Measurements from ENCODE around the gene UFD1.
"Not testable (repeated sequence)": the region's sequence is repeated elsewhere in the genome, so short reads cannot be mapped to it uniquely, and the experiment has no call there.

UFD1 gene

DNA sequence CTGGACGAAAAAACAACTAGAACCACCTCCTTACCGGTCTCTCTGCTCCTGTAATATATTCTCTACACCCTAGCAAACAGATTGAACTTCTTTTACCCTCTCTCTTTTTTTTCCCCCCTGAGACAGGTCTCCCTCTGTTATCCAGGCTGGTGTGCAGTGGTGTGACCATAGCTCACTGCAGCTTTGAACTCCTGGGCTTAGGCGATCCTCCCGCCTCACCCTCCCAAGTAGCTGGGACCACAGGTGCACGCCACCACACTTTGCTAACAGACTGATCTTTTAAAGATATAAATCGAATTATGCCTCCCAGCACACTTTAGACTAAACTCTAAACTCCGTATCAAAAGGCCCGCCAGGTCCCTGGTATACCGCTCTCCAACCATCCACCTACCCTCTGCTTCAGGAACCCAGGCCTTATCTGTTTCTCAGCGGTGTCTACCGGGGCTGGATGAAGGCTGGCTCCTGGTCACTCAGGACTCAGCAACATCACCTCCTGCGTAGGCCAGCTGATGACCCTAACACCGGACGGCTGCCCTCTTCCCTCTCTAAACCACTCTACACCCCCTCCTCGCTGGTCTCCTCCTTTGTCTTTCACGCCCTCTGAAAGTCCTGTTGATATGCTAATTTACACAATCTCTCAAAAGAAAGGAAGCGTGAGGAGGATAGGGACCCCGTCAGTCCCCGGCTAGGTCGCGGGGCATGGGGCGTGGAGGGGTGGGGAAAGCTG, 32.2 kb downstream of the UFD1 start:
- DNase-seq, result no peak

DNA sequence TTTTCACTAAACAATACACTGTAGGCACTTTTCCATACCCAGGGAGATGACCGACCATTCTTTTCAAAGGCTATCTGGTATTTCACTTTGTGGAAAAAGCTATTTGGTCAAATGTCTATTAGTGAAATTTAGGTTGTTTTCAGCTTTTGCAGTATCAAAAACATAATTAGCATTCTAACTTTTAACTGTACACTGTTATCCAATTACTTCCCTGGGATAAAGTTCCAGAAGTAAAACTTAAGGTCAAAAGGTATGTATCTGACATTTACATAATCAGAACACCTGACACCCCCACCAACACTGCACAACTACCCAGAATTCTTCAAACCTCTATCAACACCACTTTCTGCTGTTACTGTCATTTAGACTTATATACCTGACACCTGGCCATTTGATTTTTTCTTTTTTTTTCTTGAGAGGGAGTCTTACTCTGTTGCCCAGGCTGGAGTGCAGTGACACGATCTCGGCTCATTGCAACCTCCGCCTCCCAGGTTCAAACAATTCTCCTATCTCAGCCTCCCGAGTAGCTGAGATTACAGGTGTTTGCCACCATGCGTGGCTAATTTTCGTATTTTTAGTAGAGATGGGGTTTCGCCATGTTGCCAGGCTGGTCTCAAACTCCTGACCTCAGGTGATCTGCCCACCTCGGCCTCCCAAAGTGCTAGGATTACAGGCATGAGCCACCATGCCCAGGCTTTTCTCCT, 33.6 kb downstream of the UFD1 start:
- DNase-seq, result not testable (repeated sequence)

DNA sequence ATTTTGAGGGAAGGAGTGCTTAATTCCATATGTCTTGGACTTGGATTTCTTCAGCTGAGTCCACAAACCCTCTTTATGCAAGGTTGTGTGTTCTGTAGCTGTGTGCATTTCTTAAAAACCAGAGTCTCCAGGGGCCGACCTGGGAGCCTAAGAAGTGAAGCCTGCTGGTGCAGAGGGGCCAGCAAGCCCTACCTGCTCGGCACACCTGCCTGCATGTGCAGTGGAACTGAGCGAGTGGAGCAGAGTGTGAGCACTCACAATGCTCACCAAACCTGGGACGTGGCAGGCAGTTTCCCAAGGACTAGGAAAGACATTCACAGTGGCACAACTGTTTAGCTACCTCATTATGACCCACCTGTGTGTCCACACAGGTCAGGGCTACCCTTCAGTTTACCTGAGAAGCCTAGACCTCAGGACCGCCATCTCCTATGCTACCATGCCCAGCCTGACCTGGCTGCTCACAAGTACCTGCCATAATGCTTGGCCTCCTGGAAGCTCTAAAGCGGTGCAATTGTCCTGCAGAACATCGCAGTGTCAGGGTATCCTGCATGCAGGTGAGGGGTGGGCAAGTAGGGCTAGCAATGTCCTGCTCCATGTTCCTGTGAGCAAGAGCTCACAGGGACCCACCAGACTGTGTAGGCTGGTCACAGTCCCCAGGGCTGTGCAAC, 35.3 kb downstream of the UFD1 start:
- DNase-seq, result no peak

DNA sequence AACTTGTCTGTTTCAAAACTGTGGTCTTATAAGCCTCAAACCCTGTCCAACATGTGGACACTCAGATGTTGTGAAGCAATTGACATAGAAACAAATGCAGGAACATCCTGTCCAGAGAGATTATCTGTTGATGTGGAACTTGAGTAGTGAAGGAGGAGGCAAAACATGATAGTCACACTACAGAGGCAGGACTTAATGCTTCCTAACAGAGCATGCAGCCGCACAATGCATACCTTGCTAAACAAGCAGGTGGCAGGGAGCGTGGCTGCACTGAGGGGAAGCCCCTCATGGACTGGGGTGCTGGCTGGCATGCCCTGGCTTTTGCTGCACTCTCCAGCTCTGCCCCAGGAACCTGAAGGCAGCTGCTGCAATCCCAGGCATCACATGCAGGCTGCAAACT, 36.8 kb downstream of the UFD1 start:
- DNase-seq, result no peak

DNA sequence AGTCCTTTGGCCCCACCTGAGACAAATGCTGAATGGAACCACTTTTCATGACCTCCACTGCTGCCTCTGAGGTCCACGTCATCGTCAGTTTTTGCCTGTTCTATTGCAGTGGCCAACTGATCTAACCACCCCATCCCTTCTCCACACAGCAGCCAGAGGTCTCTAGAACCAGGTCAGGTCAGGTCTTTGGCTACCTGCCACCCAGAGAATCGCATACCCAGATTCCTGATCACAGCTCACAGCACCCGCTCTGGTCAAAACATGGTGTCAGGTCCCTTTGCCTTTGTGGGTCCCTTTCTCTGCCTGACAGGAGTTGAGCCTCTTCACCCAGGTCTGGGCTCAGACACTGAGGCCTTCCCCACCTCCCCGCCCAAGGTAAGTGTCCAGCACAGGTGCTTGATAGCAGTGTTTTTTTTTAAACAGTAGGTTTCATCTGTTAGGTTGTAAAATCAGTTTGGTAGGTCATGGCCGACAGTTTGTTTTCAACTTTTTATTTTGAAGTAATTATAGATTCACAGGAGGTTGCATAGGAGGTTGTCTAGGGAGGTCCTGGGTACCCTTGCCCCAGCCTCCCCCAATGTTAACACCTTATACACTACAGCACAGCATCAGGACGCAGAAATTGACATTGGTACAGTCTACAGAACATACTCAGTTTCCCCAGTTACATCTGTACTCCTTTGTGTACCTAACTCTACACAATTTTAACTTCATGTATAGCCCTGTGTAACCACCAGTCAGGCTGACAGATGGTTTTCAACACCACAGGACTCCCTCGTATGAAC, 38.4 kb downstream of the UFD1 start:
- DNase-seq, result no peak

DNA sequence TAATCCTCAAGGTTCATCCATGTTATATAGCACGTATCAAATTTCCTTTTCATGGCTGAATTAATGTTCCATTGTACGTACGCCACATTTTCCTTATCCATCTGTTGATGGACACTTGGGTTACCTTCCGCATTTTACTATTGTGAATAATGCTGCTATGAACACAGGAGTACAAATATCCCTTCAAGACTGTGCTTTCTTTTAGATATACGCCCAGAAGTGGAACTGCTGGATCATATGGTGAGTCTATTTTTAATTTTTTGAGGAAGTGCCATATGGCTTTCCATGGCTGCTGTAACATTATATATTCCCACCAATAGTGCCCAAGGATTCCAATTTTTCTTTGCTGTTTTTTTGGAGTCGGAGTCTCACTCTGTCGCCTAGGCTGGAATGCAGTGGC, 40.7 kb downstream of the UFD1 start:
- peak; percentile 4 to 6 for DNase-seq

DNA sequence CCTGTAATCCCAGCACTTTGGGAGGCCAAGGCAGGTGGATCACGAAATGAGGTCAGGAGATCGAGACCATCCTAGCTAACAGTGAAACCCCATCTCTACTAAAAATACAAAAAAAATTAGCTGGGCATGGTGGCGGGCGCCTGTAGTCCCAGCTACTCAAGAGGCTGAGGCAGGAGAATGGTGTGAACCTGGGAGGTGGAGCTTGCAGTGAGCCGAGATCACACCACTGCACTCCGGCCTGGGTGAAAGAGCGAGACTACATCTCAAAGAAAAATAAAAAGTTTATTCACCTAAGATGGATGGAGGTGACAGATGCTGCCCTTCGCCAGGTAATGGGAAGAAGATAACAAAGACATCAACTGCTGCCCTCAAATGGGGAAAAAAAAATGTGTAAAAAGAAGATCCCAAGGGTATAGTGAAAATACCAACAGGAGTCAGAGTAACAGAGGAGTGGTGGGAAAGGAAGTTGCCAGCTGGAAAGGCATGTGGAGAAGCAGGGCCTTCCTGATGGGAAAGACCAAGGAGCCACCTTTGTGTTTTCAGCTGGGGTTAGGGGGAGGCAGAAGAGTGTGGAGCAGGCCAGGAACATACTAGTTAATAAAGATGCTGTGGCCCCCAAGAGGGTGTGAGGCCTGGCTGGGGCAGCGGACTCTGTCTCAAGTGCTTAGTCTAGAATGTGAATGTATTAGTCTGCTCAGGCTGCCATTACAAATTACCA, 42.4 kb downstream of the UFD1 start:
- DNase-seq, result not testable (repeated sequence)

DNA sequence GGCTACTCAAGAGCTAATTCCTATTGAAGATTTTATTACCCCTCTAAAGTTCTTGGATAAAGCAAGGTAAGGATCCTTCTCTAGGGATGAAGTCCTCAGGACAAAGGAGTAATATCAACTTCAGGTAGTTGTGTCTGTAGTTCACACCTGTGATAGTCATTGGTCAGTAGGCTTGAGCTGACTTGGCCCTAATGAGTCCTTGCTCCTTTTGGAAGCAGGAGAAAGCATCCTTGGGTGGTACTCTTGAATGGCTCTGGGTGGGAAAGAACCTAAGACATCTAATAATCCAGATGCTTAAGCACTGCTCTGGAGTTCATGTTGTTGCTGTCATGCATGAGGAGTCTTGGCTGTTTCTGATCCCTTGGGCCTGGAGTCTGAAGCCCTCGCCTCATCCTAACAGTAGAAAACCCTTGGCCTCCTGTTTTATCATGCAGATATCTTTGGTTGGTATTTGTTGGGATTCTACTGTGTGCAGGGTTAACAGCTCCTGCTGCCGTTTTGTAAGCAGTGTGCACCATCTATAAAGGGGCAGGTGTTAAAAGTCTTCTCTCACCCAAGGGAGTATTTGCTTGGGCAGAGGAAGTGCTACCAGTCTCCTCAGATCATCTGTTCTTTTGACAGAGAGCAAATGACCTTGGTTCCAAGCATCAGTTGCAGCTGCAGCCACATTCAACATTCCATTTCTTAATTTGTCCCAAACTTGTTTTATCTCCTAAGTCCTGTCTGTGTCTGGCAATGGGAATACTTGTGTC, 44.0 kb downstream of the UFD1 start:
- DNase-seq, result no peak

DNA sequence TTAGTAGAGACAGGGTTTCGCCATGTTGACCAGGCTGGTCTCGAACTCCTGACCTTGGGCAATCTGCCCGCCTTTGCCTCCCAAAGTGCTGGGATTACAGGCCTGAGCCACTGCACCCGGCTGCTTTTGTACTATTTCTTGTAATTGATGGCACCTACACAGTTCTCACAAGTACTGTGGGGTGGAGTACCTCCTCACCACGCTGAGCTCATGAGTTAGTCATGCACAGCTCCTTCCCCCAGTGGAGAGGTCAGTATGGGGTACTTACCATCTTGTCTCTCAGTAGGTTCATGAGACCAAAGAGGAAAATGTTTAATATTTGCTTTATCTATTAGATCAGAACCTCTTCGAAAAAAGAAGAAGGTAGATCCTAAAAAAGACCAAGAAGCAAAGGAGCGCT, 44.6 kb downstream of the UFD1 start:
- DNase-seq, result no peak

DNA sequence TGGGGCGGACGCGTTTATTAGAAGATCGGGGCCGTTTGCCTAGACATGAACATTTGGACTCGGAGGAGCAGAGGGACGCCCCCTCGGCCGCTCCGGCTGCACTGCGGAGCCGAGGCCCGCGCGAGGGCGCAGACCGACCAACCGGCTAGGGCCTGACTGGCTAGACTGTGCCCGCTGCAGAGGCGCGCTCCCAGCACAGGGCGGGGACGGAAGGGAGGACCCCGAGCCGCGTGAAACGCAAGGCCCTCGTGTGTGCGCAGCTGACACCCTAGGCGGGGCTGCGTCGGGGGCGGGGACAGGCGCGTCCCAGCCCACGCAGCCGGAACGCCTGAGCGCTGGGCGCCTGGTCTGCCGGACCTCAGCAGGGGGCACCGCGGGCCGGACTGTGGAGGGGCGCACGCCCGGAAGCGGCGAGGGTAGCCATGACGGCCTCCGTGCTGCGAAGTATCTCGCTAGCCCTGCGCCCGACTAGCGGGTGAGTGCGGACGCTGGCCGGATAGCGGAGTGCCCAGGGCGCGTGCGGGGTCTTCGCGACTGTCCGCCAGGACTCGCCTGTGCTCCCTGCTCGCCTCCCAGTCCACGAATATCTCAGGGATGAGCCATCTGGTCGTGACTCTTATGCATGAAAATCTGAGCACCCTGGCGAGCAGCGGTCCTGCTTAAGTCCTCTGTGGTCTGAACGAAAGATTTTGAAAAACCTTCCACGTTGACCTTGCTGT, 46.7 kb downstream of the UFD1 start, which contains the start of gene MRPL40:
Gene MRPL40, plus strand, starts transcription at position 413 of the 719 bp plus-strand sequence. Its CDS starts 10 bp downstream, at position 423.
- peak; percentile 51 to 76 for DNase-seq

DNA sequence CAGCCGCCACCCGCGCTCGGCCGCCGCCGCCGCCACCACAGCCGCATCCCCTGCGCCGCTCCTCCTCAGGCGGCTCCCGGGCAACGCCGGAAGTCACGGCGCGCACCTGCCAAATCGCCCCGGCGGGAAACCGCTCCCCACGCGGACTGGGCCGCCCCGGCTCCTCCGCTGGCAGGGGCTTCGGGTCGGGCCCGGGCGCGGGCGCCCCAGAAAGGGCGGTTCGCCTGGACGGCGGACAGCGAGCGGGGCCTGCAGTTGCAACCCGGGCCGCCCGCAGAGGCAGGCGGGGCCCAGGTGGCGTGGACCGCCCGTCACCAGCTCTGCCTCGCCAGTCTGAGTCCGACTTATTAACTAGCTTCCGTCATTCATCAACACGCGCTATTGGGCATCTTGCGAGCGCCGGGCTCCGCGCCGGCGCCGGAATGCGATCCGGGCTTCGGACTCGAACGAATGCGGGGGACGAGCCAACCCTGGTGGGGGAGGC, 47.3 kb downstream of the UFD1 start, which contains the start of gene HIRA:
Gene HIRA, minus strand, starts transcription at position 85 of the 484 bp plus-strand sequence. CDS start 257 bp downstream, outside the sequence.
- peak; percentile 10 to 44 for DNase-seq

DNA sequence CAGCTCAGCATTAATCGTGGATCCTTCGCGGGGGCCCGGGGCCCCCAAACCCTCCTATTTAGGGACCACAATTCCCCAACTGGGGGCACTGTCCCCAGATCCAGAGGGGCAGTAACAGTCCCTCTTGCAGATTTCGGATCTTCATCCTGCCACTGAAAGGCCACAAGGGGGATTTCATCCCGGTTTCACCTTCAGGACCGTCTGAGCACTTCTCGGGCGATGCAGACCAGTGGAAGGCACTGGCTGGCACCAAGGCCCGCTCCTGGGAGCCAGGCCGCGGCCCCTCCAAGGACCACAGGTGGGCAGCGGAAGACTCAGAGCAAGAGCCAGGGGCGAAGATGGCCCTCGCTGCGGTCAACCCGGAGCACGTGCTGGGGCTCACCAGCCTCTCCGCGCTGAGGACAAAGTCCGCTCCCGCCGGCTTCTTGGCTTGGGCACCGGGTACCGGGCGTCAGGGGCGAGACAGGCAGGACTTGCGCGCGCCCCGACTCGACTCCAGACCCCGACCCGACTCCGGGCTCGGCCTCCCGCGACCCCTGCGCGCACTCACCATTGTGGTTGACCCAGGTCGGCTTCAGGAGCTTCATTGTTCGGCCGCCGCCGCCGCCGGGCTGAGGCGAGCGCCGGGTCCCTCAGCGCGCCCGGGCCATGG, 48.0 kb downstream of the UFD1 start:
- no peak for DNase-seq

DNA sequence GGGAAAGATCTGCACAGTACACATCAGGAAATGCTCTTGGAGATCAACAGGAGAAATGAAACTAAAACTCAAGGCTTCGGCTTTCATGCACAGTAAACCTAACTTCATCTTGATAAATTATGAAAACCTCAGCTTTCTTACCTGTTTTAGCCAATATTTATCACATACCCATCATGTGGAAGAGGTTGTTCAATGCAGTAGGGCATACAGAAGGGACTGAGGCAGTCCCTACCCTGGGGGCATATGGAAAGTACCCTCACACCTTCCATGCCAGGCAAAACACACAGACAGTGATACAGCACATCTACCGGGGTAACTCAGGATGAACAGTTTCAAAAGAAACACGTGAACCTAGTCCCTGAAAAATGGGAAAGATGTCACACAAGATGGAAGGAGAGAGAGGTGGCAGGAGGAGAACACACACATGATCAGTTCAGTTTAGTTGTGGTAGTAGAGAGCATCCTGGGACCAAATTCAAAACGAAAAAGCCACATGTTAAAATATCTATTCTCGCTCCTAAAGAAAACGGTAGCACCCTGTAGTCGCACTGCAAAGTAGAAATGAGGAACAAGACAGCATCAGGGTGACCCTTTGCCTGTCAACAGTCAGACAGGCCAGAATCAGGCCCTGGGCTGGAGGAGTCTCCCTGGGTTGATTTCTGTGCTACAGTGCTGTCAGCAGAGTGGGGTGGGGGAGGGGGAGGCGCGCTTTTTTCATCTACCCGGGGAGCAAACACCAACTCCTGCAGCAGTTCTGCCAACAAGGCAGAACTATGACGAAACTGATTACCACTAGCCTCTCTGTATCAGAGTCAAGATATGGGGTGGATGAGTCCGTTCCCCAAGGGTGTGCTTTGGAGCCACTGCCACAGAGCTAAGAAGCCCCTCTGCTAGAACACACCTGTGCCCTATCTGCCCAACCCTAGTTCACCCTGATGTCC, 48.8 kb downstream of the UFD1 start:
- DNase-seq, result no peak

DNA sequence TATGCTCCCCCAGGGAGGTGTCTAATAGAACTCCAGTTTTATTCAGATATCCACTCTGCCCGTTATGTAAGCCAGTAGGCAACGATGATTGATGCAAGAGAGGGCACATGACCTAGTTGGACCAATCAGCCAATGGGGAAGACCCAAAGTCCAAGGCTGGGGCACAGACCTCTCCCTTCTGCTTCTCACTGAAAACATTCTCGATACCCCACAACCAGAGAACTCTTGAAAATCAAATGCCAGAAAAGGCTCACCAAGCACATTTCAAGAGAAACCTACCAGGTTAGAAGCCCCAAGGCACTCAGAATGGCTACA, 54.9 kb downstream of the UFD1 start:
- no peak for DNase-seq

DNA sequence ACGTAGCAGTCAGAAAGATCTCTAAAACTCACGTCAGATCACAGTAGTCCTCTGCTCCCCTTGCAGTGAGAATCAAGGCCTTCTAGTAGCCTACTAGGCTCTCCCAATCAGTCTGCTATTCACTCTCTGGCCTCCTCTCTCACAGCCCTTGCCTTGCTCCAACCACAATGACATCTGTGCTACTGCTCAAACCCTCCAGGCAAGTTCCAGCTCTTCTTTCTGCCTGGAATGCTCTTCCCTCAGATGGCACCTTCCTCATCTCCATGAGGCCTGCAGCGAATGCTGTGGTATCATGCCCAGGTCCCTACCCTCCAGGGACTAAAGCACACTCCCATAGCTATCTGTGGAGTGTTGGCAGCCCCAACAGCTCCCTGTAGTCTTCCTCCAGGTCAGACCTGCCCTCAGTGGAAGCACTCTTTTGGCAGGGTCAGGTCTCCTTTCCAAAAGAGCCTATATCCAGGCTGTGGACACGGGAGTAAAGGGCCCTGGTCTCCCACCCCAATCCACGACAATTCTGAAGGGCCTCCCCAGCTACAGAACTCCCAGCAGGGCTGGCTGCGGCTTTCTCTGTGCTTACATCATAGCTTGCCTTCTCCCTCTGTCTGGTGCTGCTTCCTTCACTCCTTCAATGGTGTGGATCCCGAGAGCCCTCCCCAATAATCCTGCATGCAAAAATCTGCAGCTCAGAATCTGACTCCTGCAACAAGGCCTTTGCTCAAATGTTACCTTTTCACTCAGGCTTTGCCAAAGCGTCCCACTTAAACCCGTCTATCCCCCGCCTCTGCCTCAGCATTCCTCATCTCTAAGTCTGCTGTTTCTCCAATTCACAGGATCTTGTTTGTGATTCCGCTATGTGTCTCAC, 56.3 kb downstream of the UFD1 start:
- no peak for DNase-seq

DNA sequence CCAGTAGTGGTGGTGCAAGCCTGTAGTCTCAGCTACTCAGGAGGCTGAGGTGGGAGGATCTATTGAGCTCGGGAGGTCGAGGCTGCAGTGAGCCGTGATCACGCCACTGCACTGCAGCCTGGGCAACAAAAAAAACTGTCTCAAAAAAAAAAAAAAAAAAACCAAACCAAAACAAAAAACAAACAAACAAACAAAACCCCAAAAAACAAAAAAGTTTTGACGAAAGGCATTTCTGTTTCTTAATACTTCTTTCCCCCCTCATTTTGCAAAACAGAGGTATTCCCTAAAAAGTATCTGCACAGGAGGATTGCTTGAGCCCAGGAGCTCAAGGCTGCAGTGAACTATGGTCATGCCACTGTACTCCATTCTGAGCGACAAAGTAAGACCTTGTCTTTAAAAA, 58.7 kb downstream of the UFD1 start:
- no peak for DNase-seq

DNA sequence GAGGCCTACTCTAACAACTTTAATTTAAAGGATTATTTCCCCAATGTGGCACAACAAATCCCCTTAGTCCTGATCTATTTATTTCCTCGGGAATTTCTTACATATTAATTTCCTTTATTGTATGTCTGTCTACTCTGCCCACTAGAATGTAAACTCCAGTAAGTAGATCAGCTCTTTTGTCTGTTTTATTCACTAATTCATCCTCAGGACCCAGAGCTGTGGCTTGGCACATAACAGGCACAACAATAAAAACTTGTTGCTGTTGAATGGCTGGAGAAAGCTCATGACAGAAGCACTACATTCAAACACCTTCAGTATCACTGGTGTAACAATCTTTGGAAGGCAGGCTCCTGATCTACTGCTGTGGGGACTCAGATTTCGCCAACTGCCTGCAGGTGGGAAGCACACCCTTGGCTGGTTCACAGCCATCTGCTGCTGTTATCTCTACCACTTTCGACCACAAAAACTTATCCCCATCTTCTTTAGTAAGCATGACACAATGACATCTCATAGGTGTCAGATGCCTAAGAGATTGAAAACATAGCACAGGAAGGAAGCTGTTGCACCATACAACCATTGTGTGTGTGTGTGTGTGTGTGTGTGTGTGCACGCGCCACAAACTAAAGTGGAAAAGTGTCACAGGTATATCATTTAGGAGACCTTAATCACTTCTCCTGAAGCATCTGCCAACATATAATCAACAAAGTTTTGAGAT, 59.4 kb downstream of the UFD1 start:
- DNase-seq, result no peak
